Astrocyte (in vitro differentiated cells and primary cell): ENCODE results near the gene NOS1. TPM values are rescaled to one million over a fixed set of nuclear protein-coding genes. Genes with fewer than 3 reads are reported as not detected.

Experiments used
- DNase-seq: peaks from one replicate; pipeline ENCODE4 v3.0.0-alpha.2; 2010; ENCODE audit warnings: low read depth
- FAIRE-seq: peaks from 2 replicates; lab custom pipeline; 2011; peaks lifted over from hg19 to GRCh38; lab: Jason Lieb, UNC
- H2AFZ ChIP-seq: 2 replicates; pipeline ENCODE4 v1.6.0; 2012; ENCODE audit warnings: low read depth, low read length, inconsistent platforms
- H3K27ac ChIP-seq: 2 replicates; pipeline ENCODE4 v1.5.1; 2011; ENCODE audit warnings: low read depth, low read length, inconsistent platforms
- H3K27me3 ChIP-seq: 2 replicates; pipeline ENCODE4 v1.6.0; 2011; ENCODE audit warnings: low read length, inconsistent platforms; ENCODE audit not compliant: insufficient read depth
- H3K36me3 ChIP-seq: 2 replicates; pipeline ENCODE4 v1.5.1; 2011; ENCODE audit warnings: low read length, inconsistent platforms; ENCODE audit not compliant: insufficient read depth
- H3K4me1 ChIP-seq: 2 replicates; pipeline ENCODE4 v1.5.1; 2011; ENCODE audit warnings: low read length, inconsistent platforms; ENCODE audit not compliant: insufficient read depth
- H3K4me2 ChIP-seq: 2 replicates; pipeline ENCODE4 v1.6.0; 2012; ENCODE audit warnings: low read length, inconsistent platforms
- H3K4me3 ChIP-seq: 2 replicates; pipeline ENCODE4 v1.5.1; 2011; ENCODE audit warnings: low read depth, mild to moderate bottlenecking, low read length, inconsistent platforms; ENCODE audit not compliant: insufficient read depth
- H3K79me2 ChIP-seq: 2 replicates; pipeline ENCODE4 v1.6.0; 2012; ENCODE audit warnings: mild to moderate bottlenecking, low read length, inconsistent platforms; ENCODE audit not compliant: insufficient read depth
- H3K9ac ChIP-seq: 2 replicates; pipeline ENCODE4 v1.6.0; 2012; ENCODE audit warnings: mild to moderate bottlenecking, low read length, inconsistent platforms
- H3K9me3 ChIP-seq: 2 replicates; pipeline ENCODE4 v1.5.1; 2012; ENCODE audit warnings: low read depth, mild to moderate bottlenecking, low read length, inconsistent platforms; ENCODE audit not compliant: insufficient read depth
- H4K20me1 ChIP-seq: 2 replicates; pipeline ENCODE4 v1.6.0; 2012; ENCODE audit warnings: low read length, inconsistent platforms; ENCODE audit not compliant: insufficient read depth
- H3K27ac Mint-ChIP-seq: one replicate; pipeline ENCODE4 v1.8.0; 2021; ENCODE audit warnings: mild to moderate bottlenecking, mixed read lengths; ENCODE audit not compliant: unreplicated experiment
- H3K27me3 Mint-ChIP-seq: one replicate; pipeline ENCODE4 v1.8.0; 2021; ENCODE audit warnings: low read depth, mixed read lengths; ENCODE audit not compliant: unreplicated experiment
- H3K36me3 Mint-ChIP-seq: one replicate; pipeline ENCODE4 v1.8.0; 2021; ENCODE audit warnings: low read depth, mixed read lengths; ENCODE audit not compliant: unreplicated experiment
- H3K4me1 Mint-ChIP-seq: one replicate; pipeline ENCODE4 v1.8.0; 2021; ENCODE audit warnings: low read depth, mixed read lengths; ENCODE audit not compliant: unreplicated experiment
- H3K4me3 Mint-ChIP-seq: one replicate; pipeline ENCODE4 v1.8.0; 2021; ENCODE audit warnings: mild to moderate bottlenecking, moderate library complexity, mixed read lengths; ENCODE audit not compliant: unreplicated experiment
- H3K9me3 Mint-ChIP-seq: one replicate; pipeline ENCODE4 v1.8.0; 2021; ENCODE audit warnings: mild to moderate bottlenecking, mixed read lengths; ENCODE audit not compliant: unreplicated experiment
- CTCF ChIP-seq: IDR thresholded peaks from 2 replicates; pipeline ENCODE4 v1.5.1; 2011; ENCODE audit warnings: low read depth, mild to moderate bottlenecking, inconsistent platforms, low read length, moderate library complexity; ENCODE audit not compliant: insufficient read depth
- EZH2 ChIP-seq: IDR thresholded peaks from 2 replicates; pipeline ENCODE4 v1.6.1; 2012; ENCODE audit warnings: mild to moderate bottlenecking, low read length, inconsistent platforms; ENCODE audit not compliant: insufficient read depth
- total RNA-seq: library from RNA; stranded (reverse); gene quantifications from 2 replicates; pipeline ENCODE4 v1.2.1, GENCODE V29; 2021

The NOS1 gene
- total RNA-seq, 1 donor from 2014 or later, result 0.05 TPM

- DNase-seq (no peak), FAIRE-seq (no peak)
- Histone ChIP-seq H3K27me3 (no peaks in the 10 kb centered on the region), H3K4me1 (no peaks in the 10 kb centered on the region), H3K9me3 (no peaks in the 10 kb centered on the region), H3K9ac (no peak overlapping the region), H3K36me3 (no peaks in the 10 kb centered on the region), H3K4me3 (no peak overlapping the region), H4K20me1 (no peaks in the 10 kb centered on the region), H3K27ac (no peak overlapping the region), H3K79me2 (no peaks in the 10 kb centered on the region), H3K4me2 (no peak overlapping the region), H2AFZ (no peak overlapping the region)
- TF ChIP-seq EZH2 (no peak), CTCF (no peak)
- H3K36me3 Mint-ChIP-seq, result no peaks in the 10 kb centered on the region
- H3K27ac Mint-ChIP-seq, result no peak overlapping the region
- peaks cover 13% of the 10 kb centered on the region for H3K27me3 Mint-ChIP-seq
- peaks cover 5% of the 10 kb centered on the region for H3K9me3 Mint-ChIP-seq
- H3K4me1 Mint-ChIP-seq, result no peaks in the 10 kb centered on the region
- H3K4me3 Mint-ChIP-seq, result no peak overlapping the region
These were observed 13.8 kb downstream of the NOS1 start for GRCh38 chr12:117347588-117347987.

- no peaks in the 10 kb centered on the region for H3K27me3 Mint-ChIP-seq
- no peak overlapping the region for H3K9ac ChIP-seq
- H3K27ac ChIP-seq, result no peak overlapping the region
- H3K79me2 ChIP-seq, result no peaks in the 10 kb centered on the region
- no peaks in the 10 kb centered on the region for H3K36me3 Mint-ChIP-seq
- FAIRE-seq (no peak), DNase-seq (no peak)
- H4K20me1 ChIP-seq, result no peaks in the 10 kb centered on the region
- H3K9me3 Mint-ChIP-seq, result no peaks in the 10 kb centered on the region
- no peak overlapping the region for H3K4me2 ChIP-seq
- no peak overlapping the region for H3K4me3 Mint-ChIP-seq
- no peaks in the 10 kb centered on the region for H3K36me3 ChIP-seq
- TF ChIP-seq CTCF (no peak), EZH2 (no peak)
- no peaks in the 10 kb centered on the region for H3K27me3 ChIP-seq
- no peak overlapping the region for H3K27ac Mint-ChIP-seq
- no peaks in the 10 kb centered on the region for H3K4me1 ChIP-seq
- peaks cover 4% of the 10 kb centered on the region for H3K9me3 ChIP-seq
- no peaks in the 10 kb centered on the region for H3K4me1 Mint-ChIP-seq
- no peak overlapping the region for H2AFZ ChIP-seq
- H3K4me3 ChIP-seq, result no peak overlapping the region
These were observed 16.7 kb downstream of the NOS1 start for GRCh38 chr12:117344716-117345115.

- no peaks in the 10 kb centered on the region for H4K20me1 ChIP-seq
- DNase-seq (no peak), FAIRE-seq (no peak)
- no peaks in the 10 kb centered on the region for H3K9me3 Mint-ChIP-seq
- H3K27me3 ChIP-seq, result no peaks in the 10 kb centered on the region
- H3K4me2 ChIP-seq, result no peak overlapping the region
- no peak overlapping the region for H3K4me3 ChIP-seq
- H3K27ac ChIP-seq, result no peak overlapping the region
- no peaks in the 10 kb centered on the region for H3K4me1 ChIP-seq
- H3K4me1 Mint-ChIP-seq, result no peaks in the 10 kb centered on the region
- no peak overlapping the region for H3K9ac ChIP-seq
- no peak overlapping the region for H3K4me3 Mint-ChIP-seq
- H3K9me3 ChIP-seq, result peaks cover 4% of the 10 kb centered on the region
- no peaks in the 10 kb centered on the region for H3K27me3 Mint-ChIP-seq
- H3K79me2 ChIP-seq, result no peaks in the 10 kb centered on the region
- H3K27ac Mint-ChIP-seq, result no peak overlapping the region
- H3K36me3 Mint-ChIP-seq, result no peaks in the 10 kb centered on the region
- no peaks in the 10 kb centered on the region for H3K36me3 ChIP-seq
- no peak overlapping the region for H2AFZ ChIP-seq
- TF ChIP-seq CTCF (no peak), EZH2 (no peak)
These were observed 17.6 kb downstream of the NOS1 start for GRCh38 chr12:117343849-117344248.
